Astrocyte (in vitro differentiated cells and primary cell): ENCODE data around the gene ZBTB7C. TPM values are rescaled to one million over a fixed set of nuclear protein-coding genes. Genes with fewer than 3 reads are reported as not detected.

Experiments used
- DNase-seq: peaks from one replicate; pipeline ENCODE4 v3.0.0-alpha.2; 2010; ENCODE audit warnings: low read depth
- FAIRE-seq: peaks from 2 replicates; lab custom pipeline; 2011; peaks lifted over from hg19 to GRCh38; lab: Jason Lieb, UNC
- H2AFZ ChIP-seq: 2 replicates; pipeline ENCODE4 v1.6.0; 2012; ENCODE audit warnings: low read depth, low read length, inconsistent platforms
- H3K27ac ChIP-seq: 2 replicates; pipeline ENCODE4 v1.5.1; 2011; ENCODE audit warnings: low read depth, low read length, inconsistent platforms
- H3K27me3 ChIP-seq: 2 replicates; pipeline ENCODE4 v1.6.0; 2011; ENCODE audit warnings: low read length, inconsistent platforms; ENCODE audit not compliant: insufficient read depth
- H3K36me3 ChIP-seq: 2 replicates; pipeline ENCODE4 v1.5.1; 2011; ENCODE audit warnings: low read length, inconsistent platforms; ENCODE audit not compliant: insufficient read depth
- H3K4me1 ChIP-seq: 2 replicates; pipeline ENCODE4 v1.5.1; 2011; ENCODE audit warnings: low read length, inconsistent platforms; ENCODE audit not compliant: insufficient read depth
- H3K4me2 ChIP-seq: 2 replicates; pipeline ENCODE4 v1.6.0; 2012; ENCODE audit warnings: low read length, inconsistent platforms
- H3K4me3 ChIP-seq: 2 replicates; pipeline ENCODE4 v1.5.1; 2011; ENCODE audit warnings: low read depth, mild to moderate bottlenecking, low read length, inconsistent platforms; ENCODE audit not compliant: insufficient read depth
- H3K79me2 ChIP-seq: 2 replicates; pipeline ENCODE4 v1.6.0; 2012; ENCODE audit warnings: mild to moderate bottlenecking, low read length, inconsistent platforms; ENCODE audit not compliant: insufficient read depth
- H3K9ac ChIP-seq: 2 replicates; pipeline ENCODE4 v1.6.0; 2012; ENCODE audit warnings: mild to moderate bottlenecking, low read length, inconsistent platforms
- H3K9me3 ChIP-seq: 2 replicates; pipeline ENCODE4 v1.5.1; 2012; ENCODE audit warnings: low read depth, mild to moderate bottlenecking, low read length, inconsistent platforms; ENCODE audit not compliant: insufficient read depth
- H4K20me1 ChIP-seq: 2 replicates; pipeline ENCODE4 v1.6.0; 2012; ENCODE audit warnings: low read length, inconsistent platforms; ENCODE audit not compliant: insufficient read depth
- H3K27ac Mint-ChIP-seq: one replicate; pipeline ENCODE4 v1.8.0; 2021; ENCODE audit warnings: mild to moderate bottlenecking, mixed read lengths; ENCODE audit not compliant: unreplicated experiment
- H3K27me3 Mint-ChIP-seq: one replicate; pipeline ENCODE4 v1.8.0; 2021; ENCODE audit warnings: low read depth, mixed read lengths; ENCODE audit not compliant: unreplicated experiment
- H3K36me3 Mint-ChIP-seq: one replicate; pipeline ENCODE4 v1.8.0; 2021; ENCODE audit warnings: low read depth, mixed read lengths; ENCODE audit not compliant: unreplicated experiment
- H3K4me1 Mint-ChIP-seq: one replicate; pipeline ENCODE4 v1.8.0; 2021; ENCODE audit warnings: low read depth, mixed read lengths; ENCODE audit not compliant: unreplicated experiment
- H3K4me3 Mint-ChIP-seq: one replicate; pipeline ENCODE4 v1.8.0; 2021; ENCODE audit warnings: mild to moderate bottlenecking, moderate library complexity, mixed read lengths; ENCODE audit not compliant: unreplicated experiment
- H3K9me3 Mint-ChIP-seq: one replicate; pipeline ENCODE4 v1.8.0; 2021; ENCODE audit warnings: mild to moderate bottlenecking, mixed read lengths; ENCODE audit not compliant: unreplicated experiment
- CTCF ChIP-seq: IDR thresholded peaks from 2 replicates; pipeline ENCODE4 v1.5.1; 2011; ENCODE audit warnings: low read depth, mild to moderate bottlenecking, inconsistent platforms, low read length, moderate library complexity; ENCODE audit not compliant: insufficient read depth
- EZH2 ChIP-seq: IDR thresholded peaks from 2 replicates; pipeline ENCODE4 v1.6.1; 2012; ENCODE audit warnings: mild to moderate bottlenecking, low read length, inconsistent platforms; ENCODE audit not compliant: insufficient read depth
- total RNA-seq: library from RNA; stranded (reverse); gene quantifications from 2 replicates; pipeline ENCODE4 v1.2.1, GENCODE V29; 2021

The ZBTB7C gene
- total RNA-seq, 1 donor from 2014 or later, result 1.0 TPM

- H3K36me3 ChIP-seq, result no peaks in the 10 kb centered on the region
- TF ChIP-seq CTCF (no peak), EZH2 (no peak)
- no peaks in the 10 kb centered on the region for H3K4me1 ChIP-seq
- Mint-ChIP-seq H3K27ac (no peak overlapping the region), H3K9me3 (no peaks in the 10 kb centered on the region), H3K4me1 (peaks cover 3% of the 10 kb centered on the region), H3K27me3 (peaks cover 72% of the 10 kb centered on the region), H3K36me3 (no peaks in the 10 kb centered on the region), H3K4me3 (no peak overlapping the region)
- no peak overlapping the region for H2AFZ ChIP-seq
- H3K4me3 ChIP-seq, result no peak overlapping the region
- H3K27me3 ChIP-seq, result peaks cover 12% of the 10 kb centered on the region
- no peak overlapping the region for H3K27ac ChIP-seq
- no peak overlapping the region for H3K9ac ChIP-seq
- no peaks in the 10 kb centered on the region for H3K79me2 ChIP-seq
- no peak overlapping the region for H3K4me2 ChIP-seq
- DNase-seq (no peak), FAIRE-seq (no peak)
- no peaks in the 10 kb centered on the region for H3K9me3 ChIP-seq
- H4K20me1 ChIP-seq, result no peaks in the 10 kb centered on the region
Observed at GRCh38 chr18:48126240-48126639, 282.9 kb downstream of the ZBTB7C start.

GRCh38 chr18:48125724-48126123 lies 283.5 kb downstream of the ZBTB7C start:
- Mint-ChIP-seq H3K27ac (no peak overlapping the region), H3K4me3 (no peak overlapping the region), H3K9me3 (no peaks in the 10 kb centered on the region), H3K27me3 (peaks cover 71% of the 10 kb centered on the region), H3K4me1 (peaks cover 3% of the 10 kb centered on the region), H3K36me3 (no peaks in the 10 kb centered on the region)
- H3K27me3 ChIP-seq, result peaks cover 11% of the 10 kb centered on the region
- no peak overlapping the region for H3K27ac ChIP-seq
- H4K20me1 ChIP-seq, result no peaks in the 10 kb centered on the region
- no peak overlapping the region for H3K4me2 ChIP-seq
- DNase-seq, result no peak
- H3K36me3 ChIP-seq, result no peaks in the 10 kb centered on the region
- H3K9ac ChIP-seq, result no peak overlapping the region
- no peaks in the 10 kb centered on the region for H3K9me3 ChIP-seq
- no peak overlapping the region for H3K4me3 ChIP-seq
- FAIRE-seq, result no peak
- TF ChIP-seq EZH2 (no peak), CTCF (no peak)
- no peak overlapping the region for H2AFZ ChIP-seq
- H3K79me2 ChIP-seq, result no peaks in the 10 kb centered on the region
- no peaks in the 10 kb centered on the region for H3K4me1 ChIP-seq

GRCh38 chr18:48124857-48125626 lies 284.1 kb downstream of the ZBTB7C start:
- Mint-ChIP-seq H3K4me1 (peaks cover 3% of the 10 kb centered on the region), H3K36me3 (no peaks in the 10 kb centered on the region), H3K27me3 (peaks cover 67% of the 10 kb centered on the region), H3K4me3 (no peak overlapping the region), H3K9me3 (no peaks in the 10 kb centered on the region), H3K27ac (no peak overlapping the region)
- no peak for TF ChIP-seq CTCF
- no peak for TF ChIP-seq EZH2
- Histone ChIP-seq H3K36me3 (no peaks in the 10 kb centered on the region), H3K79me2 (no peaks in the 10 kb centered on the region), H3K4me1 (no peaks in the 10 kb centered on the region), H3K9ac (no peak overlapping the region), H3K4me2 (no peak overlapping the region), H3K4me3 (no peak overlapping the region), H3K9me3 (no peaks in the 10 kb centered on the region), H3K27ac (no peak overlapping the region), H4K20me1 (no peaks in the 10 kb centered on the region), H2AFZ (no peak overlapping the region), H3K27me3 (peaks cover 11% of the 10 kb centered on the region)
- DNase-seq (no peak), FAIRE-seq (no peak)
